Stimulated activated CD4-positive, alpha-beta T cell treated with anti-CD3 and anti-CD28 coated beads, TNF-alpha, amount 100 ng/mL, for 4 hours (primary cell): ENCODE results near the gene SND1.

Experiments used
- DNase-seq, 3 experiments: peaks; one replicate each; pipeline ENCODE4 v3.0.0-alpha.2; 2020; ENCODE audit warnings: low read depth in 3 of 3

Gene SND1

GRCh38 chr7:127651556-127652332 lies at the start of gene SND1:
Gene SND1 (plus strand): TSS chr7:127652194. CDS start chr7:127652374, 180 bp downstream.
- DNase-seq: peak; percentile 93 to 98 (median 97)

GRCh38 chr7:127608446-127608845 lies 43.5 kb upstream of the SND1 start:
- DNase-seq: no peak

DNA sequence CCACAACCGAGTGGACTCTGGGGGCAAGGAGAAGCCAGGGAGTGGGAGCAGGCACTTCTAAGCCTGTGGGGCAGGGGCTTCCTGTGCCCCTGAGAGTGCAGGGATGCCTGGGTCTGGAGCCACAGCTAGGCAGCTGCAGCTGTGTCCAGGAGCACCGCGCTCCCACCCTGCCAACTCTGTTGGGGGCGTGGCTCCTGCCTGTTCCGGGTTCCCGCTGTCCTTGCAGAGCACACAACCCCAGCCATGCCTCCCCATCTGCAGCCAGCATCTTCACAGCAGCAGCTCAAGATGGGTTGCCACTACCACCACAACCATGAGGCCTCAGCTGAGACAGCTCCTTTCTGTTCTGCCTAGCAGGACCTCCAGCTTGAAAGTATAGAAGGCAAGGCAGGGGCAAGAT lies 42.7 kb upstream of the SND1 start:
- no peak for DNase-seq

- no peak for DNase-seq
These were observed 39.7 kb upstream of the SND1 start for GRCh38 chr7:127612263-127612662.

- DNase-seq: no peak
These were observed 35.3 kb upstream of the SND1 start for GRCh38 chr7:127616724-127617123.

GRCh38 chr7:127618042-127618441 lies 34.0 kb upstream of the SND1 start, which contains the start of gene PAX4:
Gene PAX4 (minus strand): TSS chr7:127618142. CDS start chr7:127615928, 2,214 bp downstream.
- DNase-seq: no peak

GRCh38 chr7:127618775-127619174 lies 33.2 kb upstream of the SND1 start:
- DNase-seq: no peak

DNA sequence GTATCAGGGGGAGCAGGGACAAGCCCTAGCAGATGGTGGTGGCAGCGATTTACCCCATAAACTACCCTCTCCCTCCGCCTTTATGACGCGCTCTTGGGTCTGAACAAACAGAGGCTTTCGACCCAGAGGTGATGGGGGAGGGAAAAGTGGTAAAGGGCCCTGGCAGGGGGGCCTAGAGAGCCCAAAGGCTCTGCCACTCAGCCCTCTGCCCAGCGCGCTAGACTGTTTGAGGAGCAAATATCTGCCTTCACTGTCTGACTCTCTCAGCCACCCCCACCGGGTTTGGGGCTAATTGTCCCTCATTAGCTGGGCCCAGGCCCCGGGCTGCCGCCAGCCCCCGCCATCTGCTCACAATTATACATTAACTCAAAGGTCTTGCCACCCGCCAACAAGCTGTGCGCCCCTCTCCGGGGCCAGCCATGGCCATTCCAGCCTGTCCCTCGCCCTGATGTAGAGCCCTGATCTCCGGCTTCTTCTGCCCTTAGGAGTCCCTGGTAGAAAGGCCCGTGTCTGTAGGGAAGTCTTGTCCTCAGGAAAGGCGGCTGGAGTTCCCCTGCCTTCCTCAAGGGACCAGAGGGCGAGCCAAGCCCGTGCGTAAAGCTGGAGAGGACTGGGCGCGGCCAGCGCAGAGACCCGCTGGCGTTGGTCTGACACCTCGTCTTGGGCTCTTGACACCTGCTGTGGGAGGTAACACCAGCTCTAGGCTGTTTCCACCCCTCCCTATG lies 32.2 kb upstream of the SND1 start:
- DNase-seq: no peak

DNA sequence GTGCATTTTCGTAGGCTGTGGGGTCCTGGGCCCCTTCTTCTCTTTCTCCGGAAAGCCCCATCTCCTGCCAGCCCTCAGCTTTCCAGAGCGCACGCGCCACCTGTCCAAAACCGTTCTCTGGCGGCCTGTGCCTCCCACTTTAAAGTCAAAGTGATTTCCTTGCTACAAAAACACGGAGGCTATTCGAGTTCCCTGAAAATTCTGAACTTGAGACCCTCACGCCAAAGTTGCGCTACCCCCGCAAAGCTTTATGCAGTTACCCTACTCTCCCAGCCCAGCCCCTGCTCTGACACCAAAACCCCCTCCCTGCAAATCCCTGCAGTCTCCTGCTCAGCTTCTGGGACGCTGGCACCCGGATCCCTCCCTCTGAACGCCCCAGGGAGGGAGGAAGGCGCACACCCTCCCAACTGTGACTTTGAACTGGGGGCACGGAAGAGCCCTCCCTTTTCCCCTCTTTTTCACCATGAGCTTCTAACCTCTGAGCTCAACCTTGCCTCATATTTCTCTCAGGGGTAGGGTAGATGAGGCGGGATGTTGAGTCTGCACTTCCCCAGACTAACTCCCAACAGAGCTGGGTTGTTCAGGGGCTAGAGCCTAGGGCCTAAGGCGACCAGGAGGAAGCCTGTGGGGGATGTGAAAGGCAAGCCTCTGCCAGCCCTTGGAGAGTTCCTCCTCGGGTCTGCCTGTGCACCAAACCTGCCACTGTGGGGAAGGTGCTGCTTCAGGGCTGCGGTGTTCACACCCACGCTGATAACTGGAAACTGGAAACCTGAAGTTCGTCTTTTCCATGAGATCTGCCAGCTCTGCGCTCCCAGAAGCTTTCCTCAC lies 31.4 kb upstream of the SND1 start:
- DNase-seq: no peak

DNA sequence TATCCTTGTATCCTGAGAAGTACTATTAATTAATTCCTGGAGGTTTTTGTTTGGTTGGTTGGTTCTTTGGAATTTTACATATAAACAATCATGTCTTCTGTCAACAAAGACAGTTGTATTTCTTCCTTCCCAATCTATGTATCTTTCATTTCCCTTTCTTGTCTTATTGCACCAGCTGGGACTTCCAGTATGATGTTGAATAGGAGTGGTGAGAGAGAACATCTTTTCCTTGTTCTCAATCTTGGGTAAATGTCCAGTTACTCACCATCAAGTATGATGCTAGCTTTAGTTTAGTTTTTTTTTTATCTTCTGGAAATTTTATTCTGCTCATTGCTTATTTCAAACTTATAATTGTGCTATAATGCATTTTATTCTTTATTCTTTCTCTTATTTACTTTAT lies 26.7 kb upstream of the SND1 start:
- no peak for DNase-seq

GRCh38 chr7:127628445-127628844 lies 23.5 kb upstream of the SND1 start:
- DNase-seq: no peak

DNA sequence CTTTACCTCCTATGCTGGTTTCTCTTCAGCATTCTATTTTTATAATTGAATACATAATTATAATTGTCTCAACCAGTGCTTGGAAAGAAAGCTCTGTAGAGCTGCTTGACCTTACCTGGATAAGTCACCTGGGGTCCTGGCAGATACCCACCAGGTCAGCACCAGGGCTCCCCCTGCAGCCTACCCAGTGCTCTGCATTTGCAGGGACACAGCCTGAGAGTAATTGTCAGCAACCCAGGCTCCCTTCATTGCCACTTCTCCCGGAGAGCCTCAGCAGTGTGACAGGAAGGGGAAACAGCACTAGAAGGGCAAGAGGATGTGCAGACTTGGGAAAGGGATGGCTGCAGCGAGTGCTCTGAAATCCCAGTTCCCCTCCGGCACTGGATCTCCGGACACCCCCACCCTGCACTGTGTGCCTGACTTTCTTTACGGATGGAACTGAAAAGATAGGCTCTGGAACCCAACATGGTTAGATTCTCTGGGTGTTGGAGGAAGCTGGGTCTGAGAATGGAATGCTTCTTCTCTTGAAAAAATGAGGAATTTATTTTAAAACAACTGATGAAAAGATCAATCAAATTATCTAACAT lies 22.6 kb upstream of the SND1 start:
- DNase-seq: no peak

- DNase-seq: no peak
These were observed 19.6 kb upstream of the SND1 start for GRCh38 chr7:127632276-127632910.

DNA sequence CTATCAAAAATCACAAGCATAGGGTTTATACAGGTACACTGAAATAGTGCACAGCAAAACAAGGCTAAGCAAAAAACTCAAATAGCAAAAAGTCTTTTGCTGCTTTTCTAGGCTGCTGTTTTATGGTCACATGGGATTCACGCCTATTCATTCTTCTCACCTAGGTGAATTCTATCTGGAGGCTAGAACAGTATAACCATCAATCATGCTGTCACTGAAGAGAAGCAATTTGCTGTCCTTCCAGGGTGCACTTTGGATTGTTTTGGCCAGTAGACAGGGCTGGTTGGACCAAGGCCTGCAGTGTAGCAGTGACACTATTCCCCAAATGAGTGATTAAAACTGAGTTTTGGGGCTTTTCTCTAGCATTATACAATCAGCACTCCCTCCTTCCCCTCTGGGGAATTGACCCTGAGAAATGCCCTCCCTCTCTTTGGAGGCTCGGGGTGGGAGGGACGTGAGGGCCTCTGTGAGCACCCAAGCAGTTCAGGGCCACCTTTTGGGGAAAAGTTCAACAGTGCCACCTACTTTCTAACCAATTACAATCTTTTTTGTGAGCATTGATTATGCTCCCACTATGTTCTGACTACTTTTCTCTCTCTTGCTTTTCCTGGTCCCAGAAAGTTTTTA lies 16.2 kb upstream of the SND1 start:
- DNase-seq: no peak

DNA sequence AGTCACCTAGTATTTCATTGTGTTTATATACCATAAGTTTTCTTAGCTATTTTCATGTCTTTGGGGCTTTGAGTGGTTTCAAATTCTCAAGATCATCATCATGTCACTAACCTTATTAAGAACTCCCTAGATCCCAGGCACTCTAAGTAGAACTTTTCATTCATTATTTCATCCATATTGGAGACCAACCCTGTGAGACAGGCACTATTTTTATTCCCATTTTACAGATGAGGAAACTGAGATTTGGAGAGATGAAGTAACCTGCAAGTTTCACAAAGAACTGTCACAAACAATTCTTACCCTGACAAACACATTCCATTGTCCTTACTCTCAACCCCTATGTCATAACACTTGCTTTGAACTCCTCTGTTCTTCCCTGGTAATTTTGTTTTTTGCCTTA lies 13.8 kb upstream of the SND1 start:
- no peak for DNase-seq

DNA sequence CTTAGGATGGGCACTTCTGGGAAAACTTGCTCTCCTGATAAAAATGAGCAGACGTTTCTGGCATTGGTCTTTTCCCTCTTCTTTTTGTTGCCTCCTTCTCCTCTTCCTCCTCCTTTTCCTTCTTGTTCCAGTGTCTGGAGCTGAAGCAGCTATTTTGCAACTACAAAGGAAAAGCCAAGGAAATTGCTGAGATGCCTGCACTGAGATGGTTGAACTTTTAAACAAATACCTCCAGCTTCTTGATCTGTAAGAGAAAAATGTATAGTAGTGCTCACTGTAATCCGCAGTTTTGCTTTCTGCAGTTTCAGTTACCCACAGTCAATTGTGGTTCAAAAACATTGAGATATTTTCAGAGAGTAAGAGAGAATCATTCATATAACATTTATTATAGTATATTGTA lies 7.5 kb upstream of the SND1 start:
- DNase-seq: no peak

- DNase-seq: no peak
These were observed 4.4 kb upstream of the SND1 start for GRCh38 chr7:127647636-127648035.

DNA sequence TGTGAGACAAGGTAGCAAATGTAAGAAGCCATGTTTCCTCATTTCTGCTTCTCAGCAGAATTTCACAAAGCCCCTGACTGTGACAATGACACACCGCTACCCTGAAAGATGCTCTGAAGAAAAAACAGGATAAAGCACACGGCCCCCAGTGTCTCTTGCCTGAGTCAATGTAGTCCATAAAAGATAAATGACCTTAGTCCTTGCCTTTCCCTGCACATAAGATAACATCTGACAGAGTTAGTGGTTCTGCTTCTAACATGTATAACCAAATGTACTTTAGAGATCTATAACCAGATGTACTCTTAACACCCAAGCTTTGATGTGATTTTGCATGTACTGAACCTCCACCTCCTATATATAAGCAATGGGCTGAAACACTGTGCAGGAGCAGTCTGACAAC lies 3.0 kb upstream of the SND1 start:
- no peak for DNase-seq

- DNase-seq: no peak
These were observed 993 bp upstream of the SND1 start for GRCh38 chr7:127650847-127651555.
